K562 (cell line): ENCODE measurements around the gene HHIPL1. TPM values are rescaled to one million over a fixed set of nuclear protein-coding genes. Genes with fewer than 3 reads are reported as not detected.

ENCODE experiments used
- ATAC-seq: fragments of 200-7000 bp; cut with Tn5 transposase; 3 replicates; pipeline ENCODE4 v1.9.1; 2020; ENCODE audit warnings: moderate library complexity
- BruUV-seq: library from RNA; stranded (reverse); fragments of 400-500 nt; replicated peaks from 2 replicates; lab custom pipeline; 2021; lab: Mats Ljungman, UMichigan
- CTCF ChIA-PET: fragments of 300-600 bp; formaldehyde crosslinking; extraction: SDS; loops from one replicate; lab custom pipeline; 2021; ENCODE audit warnings: low intra/inter-chr PET ratio; lab: Yijun Ruan, JAX
- POLR2A ChIA-PET: fragments of 300-600, 350-650 bp; sonication (Branson Sonifier 250); formaldehyde crosslinking; extraction: SDS; loops from one replicate; lab custom pipeline; 2021; ENCODE audit warnings: antibody characterized with exemption, inconsistent platforms; lab: Yijun Ruan, JAX
- DNase-seq, 4 experiments: peaks; one replicate each; pipeline versions ENCODE4 v3.0.0 to v3.0.0-alpha.2; 2011 to 2018; ENCODE audit warnings: low spot score in 3 of 4, mixed read lengths in 3 of 4; ENCODE audit errors: extremely low read depth in 1 of 4
- FAIRE-seq: peaks from 2 replicates; lab custom pipeline; 2011; peaks lifted over from hg19 to GRCh38; lab: Jason Lieb, UNC
- H2AFZ ChIP-seq: 2 replicates; pipeline ENCODE4 v1.6.0; 2011; ENCODE audit warnings: low read depth, low read length, control low read depth, inconsistent platforms
- H3K27ac ChIP-seq: fragments of 200-600 bp; 3 replicates; pipeline ENCODE4 v1.8.0; 2011; ENCODE audit warnings: low read depth, mild to moderate bottlenecking, control low read depth, inconsistent platforms, low read length, moderate library complexity, mixed read lengths; ENCODE audit errors: extremely low read depth
- H3K27me3 ChIP-seq, 2 experiments: fragments of 300-600 bp in 1 of 2; 2 replicates in 1 of 2; 3 replicates in 1 of 2; pipeline versions ENCODE4 v1.6.0 to v1.8.0; 2011; ENCODE audit warnings: inconsistent platforms in 2 of 2, low read length in 2 of 2, mild to moderate bottlenecking in 1 of 2, mixed read lengths in 1 of 2, moderate library complexity in 1 of 2; ENCODE audit not compliant: control insufficient read depth in 2 of 2, insufficient read depth in 2 of 2
- H3K36me3 ChIP-seq: fragments of 300-600 bp; 3 replicates; pipeline ENCODE4 v1.8.0; 2011; ENCODE audit warnings: mild to moderate bottlenecking, low read length, inconsistent platforms; ENCODE audit not compliant: control insufficient read depth, insufficient read depth
- H3K4me1 ChIP-seq, 2 experiments: fragments of 200-600 bp in 1 of 2; replicated peaks in 1 of 2; 2 replicates in 1 of 2; 3 replicates in 1 of 2; pipeline versions ENCODE4 v1.5.1 to v1.8.0; 2011; ENCODE audit warnings: inconsistent platforms in 2 of 2, low read length in 2 of 2, mild to moderate bottlenecking in 1 of 2, mixed read lengths in 1 of 2, moderate library complexity in 1 of 2; ENCODE audit not compliant: control insufficient read depth in 2 of 2, insufficient read depth in 2 of 2
- H3K4me2 ChIP-seq: 2 replicates; pipeline ENCODE4 v1.6.1; 2011; ENCODE audit warnings: low read length, control low read depth, inconsistent platforms, mixed read lengths; ENCODE audit not compliant: insufficient read depth
- H3K4me3 ChIP-seq: fragments of 200-600 bp; sonication (generic), shearing (Covaris generic); 2 replicates; pipeline ENCODE4 v1.5.1; 2016; ENCODE audit warnings: control low read depth, inconsistent platforms
- H3K79me2 ChIP-seq: fragments of 200-600 bp; 3 replicates; pipeline ENCODE4 v1.8.0; 2011; ENCODE audit warnings: low read length, inconsistent platforms; ENCODE audit not compliant: control insufficient read depth, insufficient read depth
- H3K9ac ChIP-seq, 2 experiments: 2 replicates each; pipeline versions ENCODE4 v1.6.0 to v1.6.1; 2011; ENCODE audit warnings: low read depth in 2 of 2, low read length in 2 of 2, control low read depth in 1 of 2, inconsistent platforms in 1 of 2, mild to moderate bottlenecking in 1 of 2, mixed read lengths in 1 of 2; ENCODE audit not compliant: insufficient read depth in 1 of 2
- H3K9me1 ChIP-seq: one replicate; pipeline ENCODE4 v1.6.0; 2011; ENCODE audit warnings: inconsistent platforms, mild to moderate bottlenecking, low read length, moderate library complexity; ENCODE audit not compliant: control insufficient read depth, insufficient read depth
- H3K9me3 ChIP-seq: replicated peaks from 2 replicates; pipeline ENCODE4 v1.5.1; 2011; ENCODE audit warnings: low read depth, low read length, inconsistent platforms; ENCODE audit not compliant: control insufficient read depth, insufficient read depth
- H4K20me1 ChIP-seq: replicated peaks from 2 replicates; pipeline ENCODE4 v1.6.1; 2011; ENCODE audit warnings: low read length, inconsistent platforms, mixed read lengths; ENCODE audit not compliant: control insufficient read depth, insufficient read depth
- FOS ChIP-seq: IDR thresholded peaks from 3 replicates; pipeline ENCODE4 v1.6.1; 2011; ENCODE audit not compliant: insufficient read length; ENCODE audit errors: extremely low read depth
- HNRNPL ChIP-seq: fragments of 200-400 bp; formaldehyde crosslinking; IDR thresholded peaks from 2 replicates; pipeline ENCODE4 v1.6.1; 2017; ENCODE audit warnings: low read depth, mild to moderate bottlenecking, low read length
- NBN ChIP-seq: fragments of 450-650 bp; IDR thresholded peaks from 2 replicates; pipeline ENCODE4 v1.6.1; 2016; ENCODE audit warnings: low read depth, mild to moderate bottlenecking
- TEAD4 ChIP-seq, 2 experiments: sonication (generic) in 1 of 2; formaldehyde crosslinking in 1 of 2; IDR thresholded peaks; 2 replicates each; pipeline versions ENCODE4 v1.6.1 to v1.8.0; 2012 to 2022; ENCODE audit warnings: borderline replicate concordance in 1 of 2, inconsistent platforms in 1 of 2, low read length in 1 of 2, mild to moderate bottlenecking in 1 of 2, missing genetic modification reagents in 1 of 2
- WGBS: fragments of 100-300 bp; shearing (Covaris generic); methylation state at CpG from one replicate; pipeline ENCODE4 v1.1.6; 2016; ENCODE audit warnings: low coverage, mixed read lengths; ENCODE audit not compliant: insufficient coverage; ENCODE audit errors: missing lambda C conversion rate; 5-methylcytosine and 5-hydroxymethylcytosine counted together
- in situ Hi-C: fragments of 300-500 bp; cut with MboI; formaldehyde crosslinking; loops from 4 replicates; pipeline ENCODE4 v1.15.0; 2018; ENCODE audit warnings: inconsistent platforms, mixed read lengths
- intact Hi-C: fragments of 100-400 bp; cut with micrococcal nuclease; formaldehyde crosslinking; loops from 2 replicates; pipeline ENCODE4 v1.14.2; 2022
- polyA plus RNA-seq, 8 experiments: library from polyadenylated mRNA; depleted of rRNA in 4 of 8; stranded (reverse) in 5 of 8; unstranded in 3 of 8; fragments of >200 nt; fragmentation: Nextera tagmentation in 2 of 8; fragmentation: Illumina TruSeq in 1 of 8; extraction: Ambion mirVana in 2 of 8; extraction: Trizol in 1 of 8; gene quantifications; 2 replicates each; pipeline versions ENCODE4 v1.2.1 to v1.2.3, GENCODE V29; 2011 to 2014; ENCODE audit warnings: inconsistent platforms in 1 of 8, missing spikeins in 1 of 8
- total RNA-seq, 7 experiments: library from RNA; depleted of rRNA in 6 of 7; stranded (reverse); fragments of >200 nt in 6 of 7; fragmentation: Illumina TruSeq in 2 of 7; extraction: Trizol in 2 of 7; gene quantifications; 2 replicates each; pipeline versions ENCODE4 v1.2.1 to v1.2.3, GENCODE V29; 2011 to 2021; ENCODE audit warnings: low replicate concordance in 1 of 7
- TF ChIP-seq, protein P1 (sequence below): fragments of 250-450 bp; sonication (Bioruptor Pico); IDR thresholded peaks from 2 replicates; pipeline ENCODE4 v1.5.0; 2022; ENCODE audit warnings: mild to moderate bottlenecking
- TF ChIP-seq, protein P2 (sequence below): fragments of 250-450 bp; sonication (Bioruptor Pico); IDR thresholded peaks from 2 replicates; pipeline ENCODE4 v1.5.1; 2021; ENCODE audit warnings: mild to moderate bottlenecking

HHIPL1 gene
- total and polyA plus RNA-seq, 9 of the 15 experiments (the other 6 are each of a cell fraction or from before 2014, with no cell fraction given) = not detected

DNA sequence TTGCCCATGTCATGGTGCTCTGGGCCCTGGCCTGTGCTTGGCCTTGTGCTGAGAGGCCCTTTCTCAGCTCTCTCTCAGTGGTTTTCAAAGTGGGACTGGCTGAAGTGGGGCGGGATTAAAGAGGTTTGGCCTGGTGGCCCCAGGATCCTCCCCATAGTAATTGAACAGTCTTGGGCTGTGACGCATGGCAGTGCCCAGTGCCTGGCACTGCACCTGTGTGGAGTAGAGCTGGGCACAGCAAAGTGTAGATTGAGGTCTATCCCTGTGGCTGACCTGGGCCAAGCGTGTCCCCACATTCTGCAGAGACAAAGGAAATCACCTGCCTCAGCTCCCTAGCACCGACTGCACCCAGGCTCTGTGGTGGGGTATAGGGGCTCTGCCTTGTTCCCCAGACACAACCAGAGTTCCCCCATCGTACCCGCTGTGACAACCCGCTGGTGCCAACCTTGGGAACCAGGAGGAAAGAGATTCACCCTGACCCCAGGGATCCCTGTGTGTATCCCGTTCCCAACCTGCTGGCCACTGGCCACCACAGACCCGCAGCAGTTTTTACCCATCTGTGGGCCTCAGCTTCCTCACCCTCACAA, 29.2 kb downstream of the HHIPL1 start (continued):
- TF ChIP-seq, protein P1, sequence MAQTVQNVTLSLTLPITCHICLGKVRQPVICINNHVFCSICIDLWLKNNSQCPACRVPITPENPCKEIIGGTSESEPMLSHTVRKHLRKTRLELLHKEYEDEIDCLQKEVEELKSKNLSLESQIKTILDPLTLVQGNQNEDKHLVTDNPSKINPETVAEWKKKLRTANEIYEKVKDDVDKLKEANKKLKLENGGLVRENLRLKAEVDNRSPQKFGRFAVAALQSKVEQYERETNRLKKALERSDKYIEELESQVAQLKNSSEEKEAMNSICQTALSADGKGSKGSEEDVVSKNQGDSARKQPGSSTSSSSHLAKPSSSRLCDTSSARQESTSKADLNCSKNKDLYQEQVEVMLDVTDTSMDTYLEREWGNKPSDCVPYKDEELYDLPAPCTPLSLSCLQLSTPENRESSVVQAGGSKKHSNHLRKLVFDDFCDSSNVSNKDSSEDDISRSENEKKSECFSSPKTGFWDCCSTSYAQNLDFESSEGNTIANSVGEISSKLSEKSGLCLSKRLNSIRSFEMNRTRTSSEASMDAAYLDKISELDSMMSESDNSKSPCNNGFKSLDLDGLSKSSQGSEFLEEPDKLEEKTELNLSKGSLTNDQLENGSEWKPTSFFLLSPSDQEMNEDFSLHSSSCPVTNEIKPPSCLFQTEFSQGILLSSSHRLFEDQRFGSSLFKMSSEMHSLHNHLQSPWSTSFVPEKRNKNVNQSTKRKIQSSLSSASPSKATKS = no peak
- no peak for TF ChIP-seq HNRNPL

DNA sequence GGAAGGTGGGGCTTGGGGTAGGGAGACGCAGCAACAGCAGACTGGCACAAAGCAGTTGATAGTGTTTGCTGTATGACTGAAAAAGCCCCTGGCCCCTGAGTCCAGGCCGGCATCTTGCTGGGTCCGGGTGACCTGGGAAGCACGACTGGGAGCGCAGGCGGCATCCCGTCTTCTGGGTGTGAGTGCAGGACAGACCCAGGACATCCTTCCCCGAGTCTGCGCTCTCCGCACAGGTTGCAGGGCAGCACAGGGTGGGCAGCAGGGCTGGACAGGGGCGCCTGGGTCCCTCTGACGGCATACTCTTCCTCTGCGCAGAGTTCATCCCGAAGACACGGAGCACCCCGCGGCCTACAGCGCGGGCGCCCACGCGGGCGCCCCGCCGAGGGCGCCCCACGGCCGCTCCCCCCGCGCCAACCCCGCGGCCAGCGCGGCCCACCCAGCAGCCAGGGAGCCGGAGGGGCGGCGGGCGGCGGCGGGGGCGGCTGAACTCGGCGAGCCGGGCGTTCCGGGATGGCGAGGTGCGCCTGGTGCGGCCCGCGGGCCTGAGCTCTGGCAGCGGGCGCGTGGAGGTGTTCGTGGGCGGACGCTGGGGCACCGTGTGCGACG, 29.9 kb downstream of the HHIPL1 start:
- no peak overlapping the region for H3K4me2 ChIP-seq
- no peaks in the 10 kb centered on the region for H3K79me2 ChIP-seq
- BruUV-seq = no TSS peak
- H3K27me3 ChIP-seq = peaks cover 4 to 41% of the 10 kb centered on the region in 2 experiments; a peak in 4 of 5 replicates
- no peak overlapping the region for H3K9ac ChIP-seq
- H3K4me1 ChIP-seq = peaks cover 0 to 8% of the 10 kb centered on the region in 2 experiments; a peak in 3 of 5 replicates
- in situ Hi-C loops = no loop called here
- no peak for FAIRE-seq
- H4K20me1 ChIP-seq = no peaks in the 10 kb centered on the region
- no peaks in the 10 kb centered on the region for H3K36me3 ChIP-seq
- no peaks in the 10 kb centered on the region for H3K9me1 ChIP-seq
- H3K4me3 ChIP-seq = no peak overlapping the region
- no peak for TF ChIP-seq TEAD4 (IDR thresholded peaks at IDR 0.05; ENCODE audit: low read length)
- no peak for TF ChIP-seq TEAD4 (CRISPR knock-in tag; IDR thresholded peaks at IDR 0.05; ENCODE audit: borderline replicate concordance)
- TF ChIP-seq NBN = no peak
- TF ChIP-seq, protein P2, sequence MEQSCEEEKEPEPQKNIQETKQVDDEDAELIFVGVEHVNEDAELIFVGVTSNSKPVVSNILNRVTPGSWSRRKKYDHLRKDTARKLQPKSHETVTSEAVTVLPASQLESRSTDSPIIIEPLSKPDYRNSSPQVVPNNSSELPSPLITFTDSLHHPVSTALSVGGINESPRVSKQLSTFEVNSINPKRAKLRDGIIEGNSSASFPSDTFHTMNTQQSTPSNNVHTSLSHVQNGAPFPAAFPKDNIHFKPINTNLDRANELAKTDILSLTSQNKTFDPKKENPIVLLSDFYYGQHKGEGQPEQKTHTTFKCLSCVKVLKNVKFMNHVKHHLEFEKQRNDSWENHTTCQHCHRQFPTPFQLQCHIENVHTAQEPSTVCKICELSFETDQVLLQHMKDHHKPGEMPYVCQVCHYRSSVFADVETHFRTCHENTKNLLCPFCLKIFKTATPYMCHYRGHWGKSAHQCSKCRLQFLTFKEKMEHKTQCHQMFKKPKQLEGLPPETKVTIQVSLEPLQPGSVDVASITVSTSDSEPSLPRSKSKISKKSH (CRISPR knock-in tag) = no peak
- TF ChIP-seq FOS = no peak
- TF ChIP-seq, all 486 proteins: peak for 0
- Histone ChIP-seq H3K27ac (no peak overlapping the region), H3K9me3 (no peaks in the 10 kb centered on the region; the same call in 1 of the 2 replicates), H2AFZ (no peak overlapping the region)
- ChIA-PET CTCF (no interaction called here), POLR2A (no interaction called here)
- DNase-seq = no peak
- WGBS = 34% methylated on average over 9 of the region's 60 CpGs
- no peak for ATAC-seq
- intact Hi-C loops = no loop called here
